HUES64 (cell line): ENCODE measurements around the gene PTTG1.

Experiments used
- H3K27ac ChIP-seq: 2 replicates; pipeline ENCODE4 v1.7.0; 2013; ENCODE audit warnings: low read depth, low read length, inconsistent platforms
- H3K27me3 ChIP-seq: 2 replicates; pipeline ENCODE4 v1.6.1; 2013; ENCODE audit warnings: mild to moderate bottlenecking, low read length; ENCODE audit not compliant: insufficient read depth
- H3K36me3 ChIP-seq: 2 replicates; pipeline ENCODE4 v1.6.1; 2013; ENCODE audit warnings: mild to moderate bottlenecking, low read length; ENCODE audit not compliant: insufficient read depth
- H3K4me1 ChIP-seq: 2 replicates; pipeline ENCODE4 v1.6.1; 2013; ENCODE audit warnings: mild to moderate bottlenecking, low read length, moderate library complexity; ENCODE audit not compliant: insufficient read depth
- H3K4me3 ChIP-seq: 2 replicates; pipeline ENCODE4 v1.5.1; 2013; ENCODE audit warnings: mild to moderate bottlenecking, low read length, moderate library complexity
- H3K9ac ChIP-seq: 2 replicates; pipeline ENCODE4 v1.6.1; 2013; ENCODE audit warnings: mild to moderate bottlenecking, low read depth, low read length
- H3K9me3 ChIP-seq: 2 replicates; pipeline ENCODE4 v1.6.1; 2013; ENCODE audit warnings: low read depth, low read length; ENCODE audit not compliant: insufficient read depth
- WGBS: fragments of 150-250, 120-280 bp; methylation state at CpG from one replicate; pipeline ENCODE4 v1.1.7; 2013; ENCODE audit warnings: missing lambda C conversion rate; 5-methylcytosine and 5-hydroxymethylcytosine counted together

Gene PTTG1

GRCh38 chr5:160474084-160474483 is 52.4 kb downstream of the PTTG1 start:
- Histone ChIP-seq H3K27ac (no peak overlapping the region), H3K9me3 (no peaks in the 10 kb centered on the region), H3K4me1 (peaks cover 22% of the 10 kb centered on the region), H3K4me3 (no peak overlapping the region), H3K36me3 (no peaks in the 10 kb centered on the region), H3K27me3 (no peaks in the 10 kb centered on the region), H3K9ac (no peak overlapping the region)
- WGBS = 97% methylated on average over 1 of the region's 1 CpG

- H3K27me3 ChIP-seq = no peaks in the 10 kb centered on the region
- no peak overlapping the region for H3K27ac ChIP-seq
- no peak overlapping the region; the same call in 1 of the 2 replicates for H3K9ac ChIP-seq
- no peaks in the 10 kb centered on the region for H3K36me3 ChIP-seq
- 87% methylated on average over 7 of the region's 7 CpGs for WGBS
- peaks cover 21% of the 10 kb centered on the region for H3K4me1 ChIP-seq
- H3K4me3 ChIP-seq = no peak overlapping the region
- H3K9me3 ChIP-seq = no peaks in the 10 kb centered on the region
These were observed 54.3 kb downstream of the PTTG1 start for GRCh38 chr5:160475864-160476438.

GRCh38 chr5:160477266-160477970 is 55.8 kb downstream of the PTTG1 start:
- Histone ChIP-seq H3K4me3 (no peak overlapping the region; the same call in 1 of the 2 replicates), H3K9ac (peak overlapping the region; percentile 10; the same call in 1 of the 2 replicates), H3K4me1 (peaks cover 17% of the 10 kb centered on the region), H3K27ac (peak overlapping the region; percentile 77), H3K36me3 (no peaks in the 10 kb centered on the region), H3K27me3 (no peaks in the 10 kb centered on the region), H3K9me3 (no peaks in the 10 kb centered on the region)
- WGBS = 45% methylated on average over 5 of the region's 6 CpGs

- no peak overlapping the region for H3K4me3 ChIP-seq
- WGBS = 63% methylated on average over 2 of the region's 2 CpGs
- H3K27ac ChIP-seq = no peak overlapping the region
These were observed 56.5 kb downstream of the PTTG1 start for GRCh38 chr5:160478163-160478562.

More at GRCh38 chr5:160478163-160478562, 56.5 kb downstream of the PTTG1 start:
- no peaks in the 10 kb centered on the region for H3K9me3 ChIP-seq
- H3K27me3 ChIP-seq = no peaks in the 10 kb centered on the region
- H3K9ac ChIP-seq = no peak overlapping the region
- H3K4me1 ChIP-seq = peaks cover 20% of the 10 kb centered on the region
- H3K36me3 ChIP-seq = no peaks in the 10 kb centered on the region
